GM23338 (cell line): ENCODE data around the gene ZNF740. TPM values are rescaled to one million over a fixed set of nuclear protein-coding genes. Genes with fewer than 3 reads are reported as not detected.

Source experiments
- ATAC-seq: fragments of 200-7000 bp; cut with Tn5 transposase; 3 replicates; pipeline ENCODE4 v1.9.1; 2020
- DNase-seq: peaks from one replicate; pipeline ENCODE4 v3.0.0-alpha.2; 2015; ENCODE audit warnings: low spot score
- H2AFZ ChIP-seq: fragments of 200-600 bp; sonication (generic); 2 replicates; pipeline ENCODE4 v1.8.0; 2016; ENCODE audit warnings: antibody characterized with exemption, mild to moderate bottlenecking, moderate library complexity
- H3F3A ChIP-seq: fragments of 200-600 bp; sonication (generic); replicated peaks from 2 replicates; pipeline ENCODE4 v1.8.0; 2017; ENCODE audit warnings: antibody characterized with exemption, mixed run types, low read depth
- H3K27ac ChIP-seq: fragments of 200-600 bp; sonication (generic); 2 replicates; pipeline ENCODE4 v1.6.1; 2016; ENCODE audit warnings: low read depth
- H3K27me3 ChIP-seq: fragments of 200-600 bp; sonication (generic); 2 replicates; pipeline ENCODE4 v1.8.0; 2016; ENCODE audit warnings: mild to moderate bottlenecking, mixed run types, moderate library complexity; ENCODE audit not compliant: insufficient read depth
- H3K36me3 ChIP-seq: fragments of 200-600 bp; sonication (generic); 2 replicates; pipeline ENCODE4 v1.8.0; 2016; ENCODE audit warnings: mild to moderate bottlenecking; ENCODE audit not compliant: insufficient read depth
- H3K4me1 ChIP-seq: fragments of 200-600 bp; sonication (generic); 2 replicates; pipeline ENCODE4 v1.8.0; 2016; ENCODE audit warnings: mild to moderate bottlenecking, moderate library complexity; ENCODE audit not compliant: insufficient read depth
- H3K4me2 ChIP-seq: fragments of 200-600 bp; sonication (generic); 2 replicates; pipeline ENCODE4 v1.7.1; 2017; ENCODE audit warnings: mixed run types
- H3K4me3 ChIP-seq: fragments of 200-600 bp; sonication (generic); 2 replicates; pipeline ENCODE4 v1.6.1; 2016; ENCODE audit warnings: mixed run types
- H3K79me2 ChIP-seq: fragments of 200-600 bp; sonication (generic); replicated peaks from 2 replicates; pipeline ENCODE4 v1.8.0; 2017; ENCODE audit warnings: mild to moderate bottlenecking; ENCODE audit not compliant: insufficient read depth
- H3K9me2 ChIP-seq: fragments of 200-600 bp; sonication (generic); 2 replicates; pipeline ENCODE4 v1.8.0; 2017; ENCODE audit not compliant: insufficient read depth
- H4K20me1 ChIP-seq: fragments of 200-600 bp; sonication (generic); replicated peaks from 2 replicates; pipeline ENCODE4 v1.8.0; 2017; ENCODE audit warnings: mild to moderate bottlenecking; ENCODE audit not compliant: insufficient read depth
- H3K27ac Mint-ChIP-seq: 2 replicates; pipeline ENCODE4 v1.8.0; 2020; ENCODE audit warnings: inconsistent platforms, mild to moderate bottlenecking, moderate library complexity, mixed read lengths
- H3K27me3 Mint-ChIP-seq: 3 replicates; pipeline ENCODE4 v1.8.0; 2022; ENCODE audit warnings: low read depth, mild to moderate bottlenecking, moderate library complexity, mixed read lengths, inconsistent platforms; ENCODE audit not compliant: insufficient read depth, poor library complexity
- H3K36me3 Mint-ChIP-seq: 3 replicates; pipeline ENCODE4 v1.8.0; 2021; ENCODE audit warnings: low read depth, mild to moderate bottlenecking, inconsistent platforms, moderate library complexity, mixed read lengths
- H3K4me1 Mint-ChIP-seq: 3 replicates; pipeline ENCODE4 v1.8.0; 2020; ENCODE audit warnings: mild to moderate bottlenecking, inconsistent platforms, mixed read lengths
- H3K4me3 Mint-ChIP-seq: 3 replicates; pipeline ENCODE4 v1.8.0; 2021; ENCODE audit warnings: moderate library complexity, mild to moderate bottlenecking, inconsistent platforms, mixed read lengths
- H3K9me3 Mint-ChIP-seq: 3 replicates; pipeline ENCODE4 v1.8.0; 2020; ENCODE audit warnings: moderate library complexity, mild to moderate bottlenecking, inconsistent platforms, mixed read lengths
- CREB1 ChIP-seq: fragments of 250-450 bp; sonication (Bioruptor Pico); IDR thresholded peaks from 2 replicates; pipeline ENCODE4 v1.5.0; 2020; ENCODE audit warnings: low read depth, mild to moderate bottlenecking, moderate library complexity
- ETS1 ChIP-seq: IDR thresholded peaks from 2 replicates; pipeline ENCODE4 v1.6.1; 2016; ENCODE audit warnings: antibody characterized with exemption
- EZH2phosphoT487 ChIP-seq: fragments of 200-600 bp; sonication (generic); IDR thresholded peaks from one replicate; pipeline ENCODE4 v1.8.1; 2018; ENCODE audit warnings: antibody characterized with exemption; ENCODE audit not compliant: unreplicated experiment
- NANOG ChIP-seq: IDR thresholded peaks from 2 replicates; pipeline ENCODE4 v1.6.1; 2016; ENCODE audit warnings: antibody characterized with exemption, borderline replicate concordance
- POLR2AphosphoS5 ChIP-seq: IDR thresholded peaks from 2 replicates; pipeline ENCODE4 v1.6.1; 2016; ENCODE audit warnings: antibody characterized with exemption, low read depth
- REST ChIP-seq: IDR thresholded peaks from one replicate; pipeline ENCODE4 v1.6.1; 2018; ENCODE audit warnings: antibody characterized with exemption; ENCODE audit not compliant: unreplicated experiment
- ZNF114 ChIP-seq: fragments of 250-450 bp; sonication (Bioruptor Pico); IDR thresholded peaks from 2 replicates; pipeline ENCODE4 v1.5.0; 2020; ENCODE audit warnings: mild to moderate bottlenecking, moderate library complexity
- ZNF462 ChIP-seq: fragments of 250-450 bp; sonication (Bioruptor Pico); IDR thresholded peaks from 2 replicates; pipeline ENCODE4 v1.5.0; 2020; ENCODE audit warnings: mild to moderate bottlenecking, moderate library complexity
- polyA plus RNA-seq: library from polyadenylated mRNA; unstranded; fragments of >200 nt; fragmentation: Nextera tagmentation; extraction: Ambion mirVana; gene quantifications from 2 replicates; pipeline ENCODE4 v1.2.1, GENCODE V29; 2016
- total RNA-seq: library from RNA; depleted of rRNA; stranded (reverse); fragments of >200 nt; shearing (Covaris generic); gene quantifications from 2 replicates; pipeline ENCODE4 v1.2.3, GENCODE V29; 2014

The ZNF740 gene
- total and polyA plus RNA-seq, 2 experiments from 2014 or later: 2.6 to 13.0 TPM

- DNase-seq (no peak), ATAC-seq (no peak)
- Mint-ChIP-seq H3K9me3 (no peaks in the 10 kb centered on the region; the same call in 1 of the 3 replicates), H3K4me1 (peaks cover 2% of the 10 kb centered on the region; the same call in 1 of the 3 replicates), H3K27me3 (peaks cover 32% of the 10 kb centered on the region), H3K4me3 (no peak overlapping the region), H3K36me3 (no peaks in the 10 kb centered on the region), H3K27ac (no peak overlapping the region)
- Histone ChIP-seq H3K4me3 (no peak overlapping the region), H3K36me3 (no peaks in the 10 kb centered on the region), H3K4me2 (no peak overlapping the region), H3K27me3 (peaks cover 63% of the 10 kb centered on the region), H3K27ac (no peak overlapping the region), H3K79me2 (no peaks in the 10 kb centered on the region), H3F3A (no peaks in the 10 kb centered on the region), H3K9me2 (no peaks in the 10 kb centered on the region), H2AFZ (no peak overlapping the region), H4K20me1 (no peaks in the 10 kb centered on the region; the same call in 1 of the 2 replicates), H3K4me1 (no peaks in the 10 kb centered on the region; the same call in 1 of the 2 replicates)
- TF ChIP-seq CREB1: no peak
Measured at GRCh38 chr12:53200107-53200457, 19.6 kb downstream of the ZNF740 start.

- H3K4me3 Mint-ChIP-seq: no peak overlapping the region
- Histone ChIP-seq H2AFZ (0 out of 2 replicates have a peak overlapping the region, but pooled peaks have one; percentile 18), H3K4me2 (no peak overlapping the region), H3K4me1 (no peaks in the 10 kb centered on the region; the same call in 1 of the 2 replicates), H3K27ac (no peak overlapping the region), H3K9me2 (no peaks in the 10 kb centered on the region), H4K20me1 (no peaks in the 10 kb centered on the region; the same call in 1 of the 2 replicates), H3K36me3 (no peaks in the 10 kb centered on the region), H3F3A (no peaks in the 10 kb centered on the region), H3K27me3 (peaks cover 58% of the 10 kb centered on the region), H3K4me3 (no peak overlapping the region), H3K79me2 (no peaks in the 10 kb centered on the region)
- H3K9me3 Mint-ChIP-seq: no peaks in the 10 kb centered on the region; the same call in 1 of the 3 replicates
- H3K36me3 Mint-ChIP-seq: no peaks in the 10 kb centered on the region
- H3K27me3 Mint-ChIP-seq: peaks cover 31% of the 10 kb centered on the region
- H3K4me1 Mint-ChIP-seq: peaks cover 2% of the 10 kb centered on the region; the same call in 1 of the 3 replicates
- ATAC-seq (no peak), DNase-seq (no peak)
- H3K27ac Mint-ChIP-seq: no peak overlapping the region
- TF ChIP-seq POLR2AphosphoS5 (no peak), REST (no peak), ZNF462 (CRISPR knock-in tag) (no peak), ZNF114 (CRISPR knock-in tag) (no peak), EZH2phosphoT487 (no peak), ETS1 (no peak), NANOG (no peak)
Measured at GRCh38 chr12:53200458-53201176, 20.1 kb downstream of the ZNF740 start.
